Measurements from ENCODE around the gene OOSP4A. TPM values are rescaled to one million over a fixed set of nuclear protein-coding genes. Genes with fewer than 3 reads are reported as not detected.

Gene OOSP4A
- total RNA-seq, 3 donors from 2014 or later: not detected

DNA sequence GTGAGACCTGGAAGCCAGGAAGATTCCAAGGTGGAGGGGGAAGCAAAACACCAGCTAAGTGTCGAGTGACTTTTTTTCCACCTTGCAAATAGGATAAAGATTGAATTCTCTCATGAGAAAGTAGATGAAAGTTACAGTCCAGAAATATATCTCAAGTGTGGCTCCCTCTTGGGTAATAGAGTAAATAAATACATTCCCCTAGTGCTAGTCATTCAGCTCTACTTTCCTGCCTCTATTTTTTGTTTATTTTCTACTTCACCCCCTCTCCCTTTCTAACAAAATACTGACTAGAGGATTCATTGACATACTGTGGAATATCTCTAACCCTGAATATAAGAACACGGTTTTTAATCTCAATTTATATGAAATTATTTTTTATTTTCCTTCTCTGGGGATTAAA lies 34.0 kb downstream of the OOSP4A start:
- no peaks in the 10 kb centered on the region for H3K4me1 ChIP-seq (ENCODE audit: low read depth)
- H3K4me3 ChIP-seq: no peak overlapping the region
- TF ChIP-seq, protein P1, sequence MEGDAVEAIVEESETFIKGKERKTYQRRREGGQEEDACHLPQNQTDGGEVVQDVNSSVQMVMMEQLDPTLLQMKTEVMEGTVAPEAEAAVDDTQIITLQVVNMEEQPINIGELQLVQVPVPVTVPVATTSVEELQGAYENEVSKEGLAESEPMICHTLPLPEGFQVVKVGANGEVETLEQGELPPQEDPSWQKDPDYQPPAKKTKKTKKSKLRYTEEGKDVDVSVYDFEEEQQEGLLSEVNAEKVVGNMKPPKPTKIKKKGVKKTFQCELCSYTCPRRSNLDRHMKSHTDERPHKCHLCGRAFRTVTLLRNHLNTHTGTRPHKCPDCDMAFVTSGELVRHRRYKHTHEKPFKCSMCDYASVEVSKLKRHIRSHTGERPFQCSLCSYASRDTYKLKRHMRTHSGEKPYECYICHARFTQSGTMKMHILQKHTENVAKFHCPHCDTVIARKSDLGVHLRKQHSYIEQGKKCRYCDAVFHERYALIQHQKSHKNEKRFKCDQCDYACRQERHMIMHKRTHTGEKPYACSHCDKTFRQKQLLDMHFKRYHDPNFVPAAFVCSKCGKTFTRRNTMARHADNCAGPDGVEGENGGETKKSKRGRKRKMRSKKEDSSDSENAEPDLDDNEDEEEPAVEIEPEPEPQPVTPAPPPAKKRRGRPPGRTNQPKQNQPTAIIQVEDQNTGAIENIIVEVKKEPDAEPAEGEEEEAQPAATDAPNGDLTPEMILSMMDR (IDR thresholded peaks at IDR 0.05): no peak
- DNase-seq: no peak
- H3K36me3 ChIP-seq (ENCODE audit: low read depth): no peaks in the 10 kb centered on the region
- ATAC-seq: no peak
- H3K9me3 ChIP-seq: no peaks in the 10 kb centered on the region
- intact Hi-C loops (cut with DNase I, micrococcal nuclease): no loop called here

- no peaks in the 10 kb centered on the region for H3K9me3 ChIP-seq
- H3K36me3 ChIP-seq (ENCODE audit: low read depth): no peaks in the 10 kb centered on the region
- DNase-seq: no peak
- TF ChIP-seq, protein P1 (IDR thresholded peaks at IDR 0.05): no peak
- H3K4me1 ChIP-seq (ENCODE audit: low read depth): no peaks in the 10 kb centered on the region
- intact Hi-C loops (cut with DNase I, micrococcal nuclease): no loop called here
- H3K4me3 ChIP-seq: no peak overlapping the region
- no peak for ATAC-seq
These were observed 35.9 kb downstream of the OOSP4A start for GRCh38 chr11:59999691-60000090.

- DNase-seq (no peak), ATAC-seq (no peak)
- TF ChIP-seq, protein P1 (IDR thresholded peaks at IDR 0.05): no peak
- intact Hi-C loops (cut with DNase I, micrococcal nuclease): no loop called here
- no peaks in the 10 kb centered on the region for H3K36me3 ChIP-seq (ENCODE audit: low read depth)
- H3K4me1 ChIP-seq (ENCODE audit: low read depth): no peaks in the 10 kb centered on the region
- no peaks in the 10 kb centered on the region for H3K9me3 ChIP-seq
- H3K4me3 ChIP-seq: no peak overlapping the region
These were observed 39.9 kb downstream of the OOSP4A start for GRCh38 chr11:60003729-60004128.

DNA sequence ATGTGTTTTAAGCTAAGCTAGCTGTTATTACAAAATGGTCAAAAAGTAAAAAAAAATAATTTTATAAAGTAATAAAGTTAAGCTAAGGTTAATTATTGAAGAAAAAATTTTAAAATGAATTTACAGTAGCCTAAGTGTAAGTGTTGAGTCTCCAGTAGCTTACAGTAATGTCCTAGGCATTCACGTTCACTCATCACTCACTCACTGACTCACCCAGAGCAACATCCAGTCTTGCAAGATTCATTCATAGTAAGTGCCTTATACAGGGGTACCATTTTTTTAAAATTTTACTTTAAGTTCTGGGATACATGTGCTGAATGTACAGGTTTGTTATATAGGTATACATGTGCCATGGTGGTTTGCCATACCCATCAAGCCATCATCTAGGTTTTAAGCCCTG lies 41.5 kb downstream of the OOSP4A start:
- no peak overlapping the region for H3K4me3 ChIP-seq
- TF ChIP-seq, protein P1 (IDR thresholded peaks at IDR 0.05): no peak
- no peaks in the 10 kb centered on the region for H3K4me1 ChIP-seq (ENCODE audit: low read depth)
- intact Hi-C loops (cut with DNase I, micrococcal nuclease): no loop called here
- no peak for ATAC-seq
- no peaks in the 10 kb centered on the region for H3K36me3 ChIP-seq (ENCODE audit: low read depth)
- no peak for DNase-seq
- H3K9me3 ChIP-seq: no peaks in the 10 kb centered on the region

DNA sequence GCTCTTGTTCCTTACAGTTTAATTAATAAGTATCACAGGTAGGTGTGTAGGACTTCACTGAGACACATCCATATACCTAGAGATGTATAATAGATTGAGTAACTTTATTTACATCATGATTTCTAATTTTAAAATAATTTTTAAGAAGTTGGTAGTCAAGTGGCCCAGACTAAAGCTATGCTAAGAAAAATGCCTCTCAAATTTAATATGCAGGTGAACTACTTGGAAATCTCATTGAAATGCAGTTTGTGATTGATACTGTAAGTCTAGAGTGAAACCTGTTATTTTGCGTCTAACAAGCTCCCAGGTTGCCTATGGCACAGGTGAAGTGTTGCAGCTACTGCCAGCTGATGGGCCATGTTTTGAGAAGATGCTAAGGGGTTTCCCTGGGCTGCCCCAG lies 53.0 kb downstream of the OOSP4A start, which contains the start of gene OOSP4B:
OOSP4B (plus strand) TSS at position 301 of the 400 bp plus-strand sequence.
- Histone ChIP-seq H3K4me3 (no peak within 1 kb of the TSS), H3K4me1 (ENCODE audit: low read depth) (no peaks in the 10 kb centered on the region), H3K9me3 (no peaks in the 10 kb centered on the region), H3K36me3 (ENCODE audit: low read depth) (no peaks in the 10 kb centered on the region)
- no peak for DNase-seq
- no peak for ATAC-seq
- TF ChIP-seq, protein P1 (IDR thresholded peaks at IDR 0.05): no peak
- intact Hi-C loops (cut with DNase I, micrococcal nuclease): no loop called here

DNA sequence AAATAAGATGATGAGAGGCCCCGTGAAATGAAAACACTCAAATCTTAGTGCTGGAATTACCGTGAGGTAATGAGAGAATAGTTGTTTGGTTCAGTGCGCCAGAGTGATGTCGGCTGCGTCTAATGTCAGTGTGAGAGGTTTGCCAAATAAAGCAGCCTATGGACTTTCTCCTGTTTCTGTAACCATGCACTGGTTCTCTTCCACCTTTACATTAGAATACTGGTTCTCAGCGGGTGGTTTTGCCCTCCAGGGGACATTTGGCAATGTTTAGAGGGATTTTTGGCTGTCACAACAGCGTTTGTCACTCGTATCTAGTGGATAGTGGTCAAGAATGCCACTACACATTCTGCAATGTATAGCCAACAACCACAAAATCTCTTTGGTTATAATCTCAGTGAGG lies 54.2 kb downstream of the OOSP4A start:
- DNase-seq (no peak), ATAC-seq (no peak)
- TF ChIP-seq, protein P1 (IDR thresholded peaks at IDR 0.05): no peak
- Histone ChIP-seq H3K4me3 (no peak overlapping the region), H3K36me3 (ENCODE audit: low read depth) (no peaks in the 10 kb centered on the region), H3K9me3 (no peaks in the 10 kb centered on the region), H3K4me1 (ENCODE audit: low read depth) (no peaks in the 10 kb centered on the region)
- intact Hi-C loops (cut with DNase I, micrococcal nuclease): no loop called here

All from mucosa of descending colon (tissue), 3 donors.